HG03354 (cell line): ENCODE results near the gene DNAJC28.
"Not testable (repeated sequence)": the region's sequence is repeated elsewhere in the genome, so short reads cannot be mapped to it uniquely, and the experiment has no call there.

Experiments used
- ATAC-seq: cut with Tn5 transposase; IDR thresholded peaks from one replicate; pipeline ENCODE4 v1.9.1; 2021; ENCODE audit warnings: mild to moderate bottlenecking; ENCODE audit not compliant: unreplicated experiment, poor library complexity, severe bottlenecking

DNAJC28 gene

GRCh38 chr21:33491373-33492102 lies at the start of gene DNAJC28:
Gene DNAJC28, minus strand, starts transcription at chr21:33491716. Its CDS starts 2,323 bp downstream, at chr21:33489393.
- peak; percentile 99 for ATAC-seq

- no peak for ATAC-seq
These were observed 49.7 kb upstream of the DNAJC28 start for GRCh38 chr21:33541105-33541711.

DNA sequence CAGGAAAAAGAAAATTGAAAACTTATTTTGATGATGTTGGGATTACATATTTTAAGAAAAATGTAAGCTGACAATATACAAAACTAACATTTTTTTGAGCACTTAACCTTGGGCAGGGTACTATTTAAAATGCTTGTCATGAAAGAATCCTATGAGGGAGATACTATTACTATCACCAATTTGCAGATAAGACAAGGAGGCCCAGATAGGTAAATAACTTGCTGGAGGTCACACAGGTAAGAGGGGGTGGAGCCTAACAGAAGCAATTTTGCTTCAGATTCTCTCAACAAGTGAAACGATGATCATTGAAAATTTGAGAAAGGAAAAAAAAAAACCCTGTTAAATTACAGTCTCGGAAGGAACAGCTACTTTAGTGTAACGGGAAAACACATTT lies 49.2 kb upstream of the DNAJC28 start:
- no peak for ATAC-seq

GRCh38 chr21:33539616-33540015 lies 48.1 kb upstream of the DNAJC28 start:
- ATAC-seq = no peak

GRCh38 chr21:33537212-33537611 lies 45.7 kb upstream of the DNAJC28 start:
- no peak for ATAC-seq

DNA sequence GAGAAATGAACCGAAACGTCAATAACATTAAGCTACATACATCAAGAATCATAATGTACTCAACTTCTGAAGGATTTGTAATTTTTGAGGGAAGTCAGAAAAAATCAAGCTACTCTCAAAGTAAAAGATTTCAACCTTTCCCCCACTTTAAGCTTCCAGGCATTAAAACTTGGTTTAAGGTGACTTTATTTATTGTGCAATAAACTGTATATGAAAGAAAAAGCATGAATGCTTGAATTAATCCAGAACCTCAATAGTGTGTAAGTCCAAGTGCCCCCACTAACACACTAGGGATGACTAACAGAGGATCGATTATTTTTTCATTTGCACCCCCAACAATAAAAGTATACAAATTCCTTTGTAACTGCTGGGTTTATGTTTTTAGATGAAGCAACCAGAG lies 39.5 kb upstream of the DNAJC28 start:
- no peak for ATAC-seq

DNA sequence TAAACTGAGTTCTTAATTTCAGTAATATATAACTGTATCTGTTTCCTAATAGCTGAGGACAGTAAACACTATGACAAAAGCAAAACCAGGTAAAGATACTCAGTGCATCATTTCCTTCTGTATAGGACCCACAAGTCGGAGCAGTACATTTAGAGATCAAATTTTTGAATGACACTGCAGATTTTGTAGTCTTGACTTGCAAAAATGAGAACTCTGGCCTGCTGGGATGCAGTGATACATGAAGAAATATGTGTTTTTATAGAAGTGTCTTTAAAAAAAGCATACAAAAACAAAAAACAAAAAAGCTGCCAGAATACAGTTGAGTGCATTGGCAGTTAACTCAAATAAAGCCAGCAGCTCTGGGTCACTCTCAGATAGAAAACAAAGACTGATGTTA lies 31.4 kb upstream of the DNAJC28 start:
- ATAC-seq = no peak

GRCh38 chr21:33522297-33522952 lies 30.9 kb upstream of the DNAJC28 start:
- ATAC-seq = no peak

GRCh38 chr21:33518899-33519298 lies 27.4 kb upstream of the DNAJC28 start:
- no peak for ATAC-seq

DNA sequence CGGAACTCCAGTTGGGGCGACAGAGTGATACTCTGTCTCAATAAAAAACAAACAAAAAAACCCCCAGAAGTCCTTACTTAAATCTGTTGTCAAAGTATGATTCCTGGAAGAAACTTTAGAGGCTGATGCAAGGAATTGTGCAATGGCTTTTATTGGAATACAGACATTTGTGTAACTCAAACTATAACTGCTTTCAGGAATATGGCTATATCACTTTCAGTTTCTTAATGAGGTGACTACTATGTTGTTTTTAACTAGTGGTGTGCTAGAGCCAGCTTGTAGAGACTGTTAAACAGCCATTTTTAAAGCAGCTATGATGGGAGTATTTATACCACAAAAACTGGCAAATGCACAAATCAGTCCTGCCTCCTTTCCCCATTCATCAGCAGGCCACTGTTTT lies 22.7 kb upstream of the DNAJC28 start:
- no peak for ATAC-seq

DNA sequence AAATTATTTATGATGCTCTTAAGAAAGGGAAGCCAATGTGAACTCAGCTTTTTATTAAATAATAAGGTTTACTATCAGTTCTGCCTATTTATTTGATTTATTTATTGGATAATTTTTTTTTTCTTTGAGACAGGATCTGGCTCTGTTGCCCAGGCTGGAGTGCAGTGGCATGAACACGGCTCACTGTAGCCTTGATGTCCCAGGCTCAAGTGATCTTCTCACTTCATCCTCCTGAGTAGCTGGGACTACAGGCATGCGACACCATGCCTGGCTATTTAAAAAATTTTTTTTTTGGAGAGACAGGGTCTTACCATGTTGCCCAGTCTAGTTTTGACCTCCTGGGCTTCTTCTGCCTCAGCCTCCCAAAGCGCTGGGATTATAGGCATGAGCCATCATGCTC lies 21.0 kb upstream of the DNAJC28 start:
- no peak for ATAC-seq

DNA sequence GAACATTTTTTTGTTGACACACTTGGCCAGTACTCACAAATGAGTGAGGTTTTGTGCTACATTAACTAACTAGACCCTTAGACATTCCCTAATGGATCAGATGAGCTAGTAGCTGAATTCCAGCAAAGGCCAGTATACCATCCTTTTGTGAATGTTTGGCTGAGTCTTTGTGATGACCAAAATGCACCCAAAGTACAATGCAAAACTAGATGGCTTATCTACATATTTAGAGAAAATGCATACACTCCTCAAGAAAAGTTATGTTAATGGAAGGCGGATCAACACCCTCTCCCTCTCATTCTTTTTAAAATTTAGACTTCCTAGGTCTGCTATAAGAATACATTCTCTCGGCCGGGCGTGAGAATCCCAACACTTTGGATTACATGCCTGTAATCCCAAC lies 20.1 kb upstream of the DNAJC28 start:
- no peak for ATAC-seq

DNA sequence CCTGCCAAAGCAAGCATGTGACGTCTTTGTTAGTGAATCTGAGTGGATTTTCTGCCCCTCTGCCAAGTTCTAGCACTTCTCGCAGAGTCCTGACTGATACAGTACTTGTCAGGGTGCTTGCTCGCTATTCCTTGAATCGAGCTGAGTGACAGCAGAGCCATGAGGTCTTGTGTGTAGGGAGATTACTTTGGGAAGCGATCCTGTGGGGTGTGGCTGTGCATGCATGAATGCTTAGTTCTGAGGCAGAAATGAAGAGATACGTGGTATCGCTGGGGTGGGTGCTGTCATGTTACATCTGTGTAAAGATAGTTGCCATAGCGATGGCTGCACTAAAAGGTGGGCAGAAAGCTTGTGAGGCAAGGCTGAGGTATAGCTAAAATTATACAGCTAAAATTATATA lies 19.3 kb upstream of the DNAJC28 start:
- no peak for ATAC-seq

- not testable (repeated sequence) for ATAC-seq
These were observed 15.5 kb upstream of the DNAJC28 start for GRCh38 chr21:33507003-33507402.

DNA sequence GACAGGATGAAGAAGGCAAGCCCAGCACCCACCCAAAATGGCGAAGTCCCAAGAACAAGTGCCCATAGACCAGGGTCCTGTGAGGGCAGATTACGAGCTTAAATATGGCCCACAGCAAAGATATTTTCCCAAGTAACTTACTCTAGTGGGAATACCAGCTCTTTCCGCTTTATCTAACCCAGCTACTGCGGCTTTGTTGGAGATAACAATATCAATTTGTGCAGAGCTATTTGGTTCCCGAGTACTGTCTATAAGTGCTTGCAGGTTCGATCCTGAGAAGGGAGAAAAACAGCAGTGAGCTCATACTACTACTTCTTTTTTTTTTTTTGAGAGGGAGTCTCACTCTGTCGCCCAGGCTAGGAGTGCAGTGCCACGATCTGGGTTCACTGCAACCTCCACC lies 14.3 kb upstream of the DNAJC28 start:
- no peak for ATAC-seq

DNA sequence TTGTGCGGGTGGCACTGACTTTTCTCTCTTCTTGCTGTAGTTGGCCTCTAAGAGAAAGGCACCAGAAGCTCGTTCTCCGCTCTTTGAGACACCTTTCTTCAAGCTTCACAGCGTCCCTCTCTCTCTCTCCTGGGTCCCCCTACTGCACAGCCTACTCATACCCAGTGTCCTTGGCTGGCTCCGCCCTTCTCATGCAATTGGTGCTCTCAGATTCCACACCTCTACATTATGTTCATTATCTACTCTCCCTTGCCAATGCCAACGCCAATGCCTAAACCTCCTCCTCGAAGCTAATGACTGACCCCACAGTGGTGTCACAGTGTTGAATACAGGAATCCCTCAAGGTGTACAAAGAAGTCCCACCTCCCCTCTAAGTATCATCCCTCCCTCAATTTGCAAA lies 4.8 kb upstream of the DNAJC28 start:
- ATAC-seq = no peak

- ATAC-seq = no peak
These were observed 4.2 kb upstream of the DNAJC28 start for GRCh38 chr21:33495743-33496142.

- no peak for ATAC-seq
These were observed 2.2 kb upstream of the DNAJC28 start for GRCh38 chr21:33493756-33494155.

- no peak for ATAC-seq
These were observed 1.1 kb upstream of the DNAJC28 start for GRCh38 chr21:33492571-33492970.

DNA sequence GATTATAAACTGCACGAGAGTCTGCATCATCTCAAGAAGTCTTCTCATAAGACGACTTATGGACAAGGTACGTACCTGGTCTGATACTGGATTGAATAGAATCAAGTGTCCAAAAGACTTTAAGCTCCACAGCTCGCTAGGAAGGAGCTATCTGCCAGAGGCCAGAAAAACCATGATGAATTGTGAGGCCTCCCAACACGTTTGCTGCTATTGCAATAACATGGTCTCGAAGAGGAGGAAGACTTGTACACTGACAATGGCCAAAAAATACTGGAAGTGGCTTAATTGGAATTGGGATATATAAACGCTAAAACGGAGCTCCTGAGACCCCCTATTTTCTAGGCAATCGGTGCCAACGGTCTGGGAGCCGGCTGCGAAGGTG lies 534 bp downstream of the DNAJC28 start:
- no peak for ATAC-seq

DNA sequence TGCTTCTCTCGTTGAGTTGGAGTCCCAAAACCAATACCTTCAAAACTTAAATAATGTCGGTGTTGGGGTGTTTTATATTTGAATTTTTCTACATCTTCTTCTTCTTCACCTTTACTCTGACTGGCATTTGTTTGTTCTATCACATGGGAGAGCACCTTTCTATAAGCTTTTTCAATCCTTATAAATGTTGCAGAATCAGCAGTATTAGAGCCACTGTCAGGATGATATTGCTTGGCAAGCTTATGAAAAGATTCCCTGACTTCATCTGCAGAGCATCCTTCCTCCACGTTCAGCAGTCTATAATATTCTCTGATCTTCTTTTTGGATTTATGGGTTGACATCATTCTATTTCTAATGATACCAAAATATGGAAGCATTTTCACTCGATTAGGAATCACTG lies 2.6 kb downstream of the DNAJC28 start:
- ATAC-seq = no peak
